Smooth muscle cell of the brain vasculature (primary cell): ENCODE data around the gene DMXL1.
"Not testable (repeated sequence)": the region's sequence is repeated elsewhere in the genome, so short reads cannot be mapped to it uniquely, and the experiment has no call there.

Experiments used
- DNase-seq: peaks from one replicate; pipeline ENCODE4 v3.0.0-alpha.2; 2012; ENCODE audit warnings: low read depth, low spot score

DMXL1 gene

DNA sequence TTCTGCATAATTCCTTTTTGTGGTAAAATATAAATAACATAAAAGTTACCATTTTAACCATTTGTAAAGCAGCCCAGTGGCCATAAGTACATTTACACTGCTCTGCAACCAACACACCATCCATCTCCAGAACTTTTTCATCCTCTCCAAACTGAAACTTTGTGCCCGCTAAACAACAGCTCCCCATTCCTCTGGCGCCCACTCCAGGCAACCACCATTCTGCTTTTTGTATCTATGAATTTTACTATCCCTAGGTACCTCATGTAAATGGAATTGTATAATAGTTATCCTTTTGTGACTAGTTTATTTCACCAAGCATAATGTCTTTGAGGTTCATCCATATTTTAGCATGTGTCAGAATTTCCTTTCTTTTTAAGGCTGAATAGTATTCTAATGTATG, 141.1 kb downstream of the DMXL1 start:
- DNase-seq, result no peak

DNA sequence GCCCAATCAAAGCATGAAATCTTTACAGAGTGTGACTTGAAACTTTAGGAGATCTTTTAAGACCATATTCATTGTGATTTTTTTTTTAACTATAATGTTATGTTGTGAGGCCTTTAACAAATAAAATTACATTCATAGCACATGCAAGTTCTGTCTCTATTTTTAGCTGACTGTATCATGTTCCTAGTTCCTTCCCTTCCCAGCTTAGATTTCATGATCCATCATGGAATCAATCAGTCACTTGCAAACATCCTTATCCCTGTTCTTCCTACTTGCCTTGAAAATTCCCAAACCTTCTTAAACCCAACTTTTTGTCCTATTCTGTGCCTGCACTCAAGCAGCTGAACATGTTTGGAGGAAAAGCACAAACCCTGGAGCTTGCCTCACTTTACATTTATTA, 141.8 kb downstream of the DMXL1 start:
- no peak for DNase-seq

- DNase-seq, result no peak
Observed at GRCh38 chr5:119217183-119217582, 146.3 kb downstream of the DMXL1 start.

DNA sequence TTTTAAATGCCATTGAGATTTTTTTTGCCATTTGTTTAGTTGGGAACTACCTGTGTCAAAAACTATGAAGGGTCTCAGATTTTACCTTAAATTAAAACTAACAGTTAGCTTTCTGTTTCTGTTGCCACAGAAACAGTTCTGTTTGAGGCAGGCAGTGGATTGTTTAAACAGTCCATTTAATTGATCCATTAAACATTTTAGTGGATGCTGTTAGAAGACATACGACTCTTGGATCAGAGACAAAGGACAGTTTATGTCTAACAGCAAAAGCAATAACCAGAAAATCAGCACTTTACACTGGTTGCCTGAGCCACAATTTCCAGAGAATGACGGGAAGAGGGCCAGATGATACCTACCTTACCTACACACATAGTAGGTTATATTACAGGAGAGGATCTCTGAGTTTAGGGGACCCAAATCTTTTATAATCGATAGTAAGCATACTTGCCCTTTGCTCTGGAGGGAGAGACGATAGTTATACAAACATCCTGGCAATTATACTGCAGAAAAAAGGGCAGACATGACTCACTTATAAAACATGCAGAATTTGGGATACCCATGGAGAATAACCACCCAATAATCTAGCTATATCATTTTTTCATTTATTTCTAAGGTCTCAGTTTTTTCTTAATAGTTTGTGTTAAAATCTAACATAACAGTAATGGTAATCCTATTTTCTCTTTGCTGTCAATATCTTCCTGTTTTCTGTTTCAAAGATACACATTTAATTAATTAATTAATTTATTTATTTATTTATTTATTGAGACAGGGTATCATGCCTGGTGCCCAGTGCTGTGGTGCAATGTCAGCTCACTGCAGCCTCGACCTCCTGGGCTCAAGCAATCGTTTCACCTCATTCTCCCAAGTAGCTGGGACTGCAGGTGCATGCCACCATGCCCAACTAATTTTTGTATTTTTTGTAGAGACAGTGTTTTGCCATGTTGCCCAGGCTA, 148.2 kb downstream of the DMXL1 start:
- DNase-seq, result no peak

DNA sequence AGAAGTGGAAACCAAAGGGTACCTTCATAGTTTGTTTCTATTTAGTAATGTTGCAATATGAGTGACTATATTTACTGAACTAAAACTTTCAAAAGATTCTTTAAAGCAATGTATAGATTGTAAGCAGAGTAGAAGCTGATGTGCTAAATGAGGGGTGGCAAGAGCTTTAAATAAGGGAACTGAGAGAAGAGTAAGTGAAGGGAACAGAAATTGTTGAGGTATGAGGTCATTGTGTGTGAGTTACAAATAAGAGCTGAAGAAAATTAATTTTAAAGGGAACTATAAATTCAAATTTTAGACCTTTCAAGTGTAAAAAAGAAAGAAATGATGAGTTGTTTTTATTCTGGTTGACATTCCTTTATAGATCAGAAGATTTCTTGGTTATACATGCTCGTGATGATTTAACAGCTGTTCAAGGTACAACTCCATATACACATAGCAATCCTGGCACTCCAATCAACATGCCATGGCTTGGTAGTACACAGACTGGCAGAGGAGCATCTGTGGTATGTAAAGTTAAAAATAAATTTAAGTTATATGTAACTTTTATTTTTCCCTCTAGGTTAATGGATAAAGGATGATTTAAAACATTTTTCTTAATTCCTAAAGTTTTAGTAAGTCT, 149.8 kb downstream of the DMXL1 start:
- no peak for DNase-seq

DNA sequence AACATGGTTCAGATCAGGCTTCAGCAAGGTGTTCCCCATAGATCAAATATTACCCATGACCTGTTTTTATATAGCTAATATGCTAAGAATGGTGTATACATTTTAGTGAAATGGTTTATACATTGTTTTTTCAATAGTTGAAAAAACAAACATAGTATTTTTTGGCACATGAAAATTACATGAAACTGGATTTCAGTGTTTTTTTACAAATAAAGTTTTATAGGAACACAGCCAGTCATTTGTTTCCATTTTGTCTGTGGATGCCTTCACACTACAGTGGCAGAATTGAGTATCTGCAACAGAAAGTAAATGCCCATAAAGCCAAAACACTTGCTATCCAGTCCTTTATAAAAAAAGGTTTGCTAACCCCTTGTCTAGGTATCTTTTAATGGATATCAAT, 150.4 kb downstream of the DMXL1 start:
- no peak for DNase-seq

GRCh38 chr5:119229950-119230349, 159.1 kb downstream of the DMXL1 start:
- no peak for DNase-seq

DNA sequence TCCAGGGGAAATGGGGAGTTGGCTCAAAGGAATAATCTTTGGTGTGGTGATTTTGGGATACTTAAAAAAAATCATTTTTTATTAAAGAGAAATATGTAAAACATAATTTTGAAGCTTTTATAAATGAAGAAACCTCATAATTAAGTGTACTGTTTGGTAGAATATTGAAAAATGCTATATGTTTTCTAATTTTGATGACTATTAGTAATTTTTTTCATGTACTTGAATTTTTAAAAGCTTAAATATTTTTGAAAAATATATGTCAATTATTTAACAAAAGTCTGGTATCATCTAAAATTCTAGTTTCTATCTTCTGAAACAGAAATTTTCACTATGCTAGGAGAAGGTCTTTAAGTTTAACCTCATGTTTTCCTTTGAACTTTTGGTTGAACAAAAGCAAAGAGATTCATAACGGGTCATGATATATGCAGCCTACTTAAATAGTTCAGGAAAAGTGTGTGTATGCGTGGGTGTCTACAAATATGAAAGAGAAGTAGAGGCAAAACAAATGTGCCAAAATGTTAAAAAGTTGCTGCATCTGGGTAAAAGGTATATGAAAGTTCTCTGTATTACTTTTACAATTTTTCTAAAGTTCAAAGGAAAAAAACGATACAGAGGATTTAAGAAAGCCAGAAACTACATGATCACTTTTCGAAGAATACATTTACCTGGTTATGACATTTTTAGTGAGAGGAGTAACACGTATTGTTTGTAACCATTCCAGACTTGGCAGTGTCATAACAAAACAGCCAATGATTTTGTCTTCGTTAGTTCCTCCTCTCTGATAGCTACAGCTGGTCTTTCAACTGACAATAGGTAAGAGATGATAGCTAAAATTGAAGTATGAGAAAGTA, 167.6 kb downstream of the DMXL1 start:
- no peak for DNase-seq

GRCh38 chr5:119239119-119239417, 168.2 kb downstream of the DMXL1 start:
- DNase-seq, result no peak

GRCh38 chr5:119239826-119240225, 168.9 kb downstream of the DMXL1 start:
- not testable (repeated sequence) for DNase-seq

GRCh38 chr5:119243888-119244287, 173.0 kb downstream of the DMXL1 start:
- DNase-seq, result no peak

DNA sequence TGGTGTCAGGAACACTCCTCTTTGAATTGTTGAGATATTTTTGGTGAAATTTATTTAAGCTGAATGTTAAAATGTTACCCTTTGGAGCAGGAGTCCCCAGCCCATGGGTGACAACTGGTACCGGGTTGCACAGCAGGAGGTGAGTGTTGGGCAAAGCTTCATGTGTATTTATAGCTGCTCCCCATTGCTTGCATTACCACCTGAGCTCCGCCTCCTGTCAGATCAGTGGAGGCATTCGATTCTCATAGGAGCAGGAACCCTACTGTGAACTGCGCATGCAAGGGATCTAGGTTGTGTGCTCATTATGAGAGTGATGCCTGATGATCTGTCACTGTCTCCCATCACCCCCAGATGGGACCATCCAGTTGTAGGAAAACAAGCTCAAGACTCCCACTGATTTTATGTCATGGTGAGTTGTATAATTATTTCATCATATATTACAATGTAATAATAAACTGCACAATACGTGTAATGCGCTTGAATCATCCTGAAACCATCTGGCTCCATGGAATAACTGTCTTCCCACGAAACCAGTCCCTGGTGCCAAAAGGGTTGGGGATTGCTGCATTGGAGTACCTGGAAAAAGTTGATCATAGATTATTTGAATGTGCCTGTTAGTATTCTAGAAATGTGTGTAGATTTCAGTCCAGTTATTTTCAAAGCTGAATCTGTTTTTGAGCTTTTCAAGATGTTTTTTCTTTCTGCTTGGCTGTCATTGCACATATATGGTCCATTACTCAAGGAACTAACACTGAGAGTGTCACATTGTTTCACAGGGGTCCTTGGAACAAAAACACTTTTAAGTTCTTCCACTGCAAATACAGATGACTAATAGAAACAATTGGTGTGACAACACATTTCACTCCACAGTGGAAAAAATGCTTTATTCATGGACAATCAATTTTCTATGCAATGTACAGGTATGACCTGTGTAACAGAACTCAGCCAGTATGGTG, 180.3 kb downstream of the DMXL1 start:
- no peak for DNase-seq

DNA sequence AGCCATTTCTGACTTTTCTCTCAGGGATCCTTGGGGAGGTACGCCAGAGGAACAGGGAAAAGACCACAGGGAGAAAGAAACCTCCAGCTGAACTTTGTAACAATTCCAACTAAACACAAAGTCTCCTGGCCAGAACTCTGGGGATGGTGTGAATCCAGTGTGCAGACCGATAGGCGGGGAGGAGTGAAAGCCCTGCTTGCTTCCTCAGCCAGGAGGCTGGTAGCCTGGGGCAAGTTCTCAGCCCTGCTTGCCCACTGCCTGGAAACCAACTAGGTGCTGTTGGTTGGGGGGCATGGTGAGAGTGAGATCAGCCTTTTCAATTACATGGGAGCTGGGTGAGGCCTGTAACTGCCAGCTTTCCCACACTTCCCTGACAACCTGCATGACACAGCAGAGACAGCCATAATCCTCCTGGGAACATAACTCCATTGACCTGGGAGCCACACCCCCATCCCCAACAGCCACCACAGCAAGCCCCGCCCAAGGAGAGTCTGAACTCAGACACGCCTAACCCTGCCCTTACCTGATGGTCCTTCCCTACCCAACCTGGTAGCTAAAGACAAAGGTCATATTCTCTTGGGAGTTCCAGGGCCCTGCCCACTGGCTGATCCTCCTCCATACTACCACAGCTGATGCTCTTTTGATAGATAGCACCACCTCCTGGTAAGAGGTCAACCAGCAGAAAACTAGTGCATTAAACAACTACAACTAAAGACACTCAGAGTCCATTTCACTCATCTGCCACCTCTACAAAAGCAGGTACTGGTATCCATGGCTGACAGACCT, 184.9 kb downstream of the DMXL1 start:
- DNase-seq, result no peak

DNA sequence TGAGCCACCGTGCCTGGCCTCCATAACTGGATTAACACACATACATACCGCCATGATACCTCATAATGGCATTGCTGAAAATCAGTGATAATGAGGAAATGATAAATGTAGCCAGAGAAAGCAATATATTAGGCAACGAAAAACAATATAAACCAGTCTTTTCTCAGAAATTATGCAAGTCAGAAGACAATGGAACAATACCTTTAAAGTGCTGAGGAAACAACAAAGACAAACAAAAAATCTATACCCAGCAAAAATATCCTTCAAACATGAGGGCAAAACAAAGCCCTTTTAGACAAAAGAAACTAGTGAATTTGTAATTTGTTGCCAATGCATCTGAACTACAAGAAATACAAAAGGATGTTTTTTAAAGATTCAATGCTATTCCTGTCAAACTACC, 186.7 kb downstream of the DMXL1 start:
- DNase-seq, result no peak

DNA sequence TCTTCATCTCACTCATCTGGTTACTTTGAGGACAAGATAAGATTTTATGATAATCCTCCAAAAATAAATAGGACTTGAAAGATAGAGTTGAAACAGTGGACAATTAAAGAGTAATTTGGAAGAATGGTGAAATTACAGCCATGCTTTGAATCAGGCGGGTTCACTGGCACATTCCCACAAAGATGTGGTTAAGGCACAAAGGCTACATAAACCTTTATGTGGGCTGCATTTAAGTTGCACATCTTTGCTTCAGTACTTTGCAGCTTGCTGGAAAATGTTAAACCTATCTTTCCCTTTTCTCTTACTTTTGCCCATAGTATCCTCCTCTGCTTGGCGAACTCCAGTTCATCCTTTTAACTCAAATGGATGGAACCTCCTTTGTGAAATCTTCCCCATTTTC, 192.8 kb downstream of the DMXL1 start:
- no peak for DNase-seq

DNA sequence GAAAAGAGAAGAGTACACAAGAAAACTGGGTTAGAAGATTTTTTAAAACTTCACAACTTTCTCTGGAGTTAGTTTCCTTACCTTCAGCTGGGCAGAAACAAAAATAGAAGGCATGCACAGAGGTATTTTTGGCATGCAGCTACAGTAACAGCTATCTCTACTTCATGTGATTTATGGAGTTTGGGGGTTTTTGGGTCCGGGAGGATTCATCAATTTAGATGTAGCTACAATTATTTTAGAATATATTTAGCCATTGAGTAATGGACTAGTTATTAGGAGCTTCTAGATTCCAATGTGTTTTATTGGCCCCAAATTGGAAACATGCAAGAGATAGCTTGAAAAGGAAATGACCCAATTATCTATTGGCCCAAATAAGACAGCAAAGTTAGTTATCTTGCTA, 193.3 kb downstream of the DMXL1 start:
- no peak for DNase-seq

DNA sequence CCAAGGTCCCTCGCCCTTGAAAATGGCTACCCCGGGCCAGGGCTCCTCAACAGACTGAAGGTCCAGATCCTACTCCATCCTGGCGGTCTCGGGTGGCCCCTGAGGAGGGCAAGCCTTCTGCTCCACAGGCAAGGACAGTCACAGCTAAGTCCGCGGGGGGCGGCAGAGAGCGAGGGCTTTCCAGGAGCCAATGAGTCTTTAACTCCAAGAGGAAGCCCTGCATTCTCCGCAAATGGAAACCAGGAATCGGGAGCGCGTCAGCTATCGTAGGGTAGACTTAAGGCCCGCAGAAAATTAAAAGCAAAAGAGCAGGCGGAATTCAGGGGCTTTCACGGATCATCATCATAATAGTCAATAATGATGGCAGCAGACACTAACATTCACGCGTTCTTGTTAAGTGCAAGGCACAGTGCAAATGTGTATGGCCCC, 197.1 kb downstream of the DMXL1 start:
- peak; percentile 83 for DNase-seq

DNA sequence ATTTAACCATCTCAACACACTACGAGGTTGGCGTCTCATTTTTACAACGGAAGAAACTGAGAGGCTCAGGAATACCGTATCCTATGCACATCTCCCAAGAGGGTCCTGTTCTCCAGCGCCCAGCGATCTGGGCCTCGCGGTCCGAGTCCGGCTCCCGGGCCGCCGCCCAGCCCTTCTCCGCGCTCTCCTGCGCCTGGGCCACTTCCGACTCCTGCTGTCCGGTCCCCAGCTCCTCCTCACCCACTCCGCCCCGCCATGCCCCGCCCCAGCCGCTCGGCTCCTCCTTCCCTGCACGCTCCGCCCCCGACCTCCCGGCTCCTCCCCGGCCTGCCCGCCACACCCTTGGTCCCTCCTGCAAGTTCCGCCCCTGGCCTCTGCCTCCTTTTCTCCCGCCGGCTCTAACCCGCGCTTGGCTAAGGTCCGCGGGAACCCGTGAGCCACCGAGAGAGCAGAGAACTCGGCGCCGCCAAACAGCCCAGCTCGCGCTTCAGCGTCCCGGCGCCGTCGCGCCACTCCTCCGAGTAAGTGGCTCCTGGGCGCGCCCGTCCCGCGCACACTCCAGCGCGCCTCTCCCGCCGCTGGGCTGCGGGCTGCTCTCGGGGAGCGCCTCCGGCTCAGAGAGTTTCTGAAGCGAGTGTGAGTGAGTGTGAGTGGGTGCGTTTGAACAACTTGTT, 197.6 kb downstream of the DMXL1 start:
- DNase-seq, result peak; percentile 79

- DNase-seq, result no peak
Observed at GRCh38 chr5:119269061-119269944, 198.4 kb downstream of the DMXL1 start.
